ENCODE data around the gene TMEFF1. TPM values are rescaled to one million over a fixed set of nuclear protein-coding genes. Genes with fewer than 3 reads are reported as not detected.
A peak's percentile ranks its signal among the peaks of the same experiment; 100 is the strongest.

TMEFF1 gene, protein sequence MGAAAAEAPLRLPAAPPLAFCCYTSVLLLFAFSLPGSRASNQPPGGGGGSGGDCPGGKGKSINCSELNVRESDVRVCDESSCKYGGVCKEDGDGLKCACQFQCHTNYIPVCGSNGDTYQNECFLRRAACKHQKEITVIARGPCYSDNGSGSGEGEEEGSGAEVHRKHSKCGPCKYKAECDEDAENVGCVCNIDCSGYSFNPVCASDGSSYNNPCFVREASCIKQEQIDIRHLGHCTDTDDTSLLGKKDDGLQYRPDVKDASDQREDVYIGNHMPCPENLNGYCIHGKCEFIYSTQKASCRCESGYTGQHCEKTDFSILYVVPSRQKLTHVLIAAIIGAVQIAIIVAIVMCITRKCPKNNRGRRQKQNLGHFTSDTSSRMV
- 0.44 TPM in 1 of 2 replicates, not detected in the other for total RNA-seq (2012; rRNA removed)

- Histone ChIP-seq H3K36me3 (ENCODE audit: insufficient read depth, low read length) (no peaks in the 10 kb centered on the region), H3K9me3 (replicated peaks; ENCODE audit: low read length) (no peaks in the 10 kb centered on the region), H3K4me1 (ENCODE audit: control insufficient read depth, insufficient read depth, low read length) (no peaks in the 10 kb centered on the region), H3K9ac (ENCODE audit: low read depth, low read length) (peak within 1 kb of the TSS; percentile 74), H3K27me3 (ENCODE audit: control insufficient read depth, insufficient read depth, low read length) (no peaks in the 10 kb centered on the region), H3K4me2 (ENCODE audit: low read length) (peak within 1 kb of the TSS; percentile 98), H3K4me3 (ENCODE audit: low read length) (peak within 1 kb of the TSS; percentile 87)
Measured at GRCh38 chr9:100472788-100473275, at the start of gene TMEFF1. TMEFF1 (plus strand) TSS chr9:100473149; CDS start chr9:100473545, 396 bp downstream.

- H3K9ac ChIP-seq (ENCODE audit: low read depth, low read length) = peak overlapping the region; percentile 92
- peaks cover 34% of the 10 kb centered on the region for H3K4me1 ChIP-seq (ENCODE audit: control insufficient read depth, insufficient read depth, low read length)
Measured at GRCh38 chr9:100425758-100426157, 47.2 kb upstream of the TMEFF1 start.

DNA sequence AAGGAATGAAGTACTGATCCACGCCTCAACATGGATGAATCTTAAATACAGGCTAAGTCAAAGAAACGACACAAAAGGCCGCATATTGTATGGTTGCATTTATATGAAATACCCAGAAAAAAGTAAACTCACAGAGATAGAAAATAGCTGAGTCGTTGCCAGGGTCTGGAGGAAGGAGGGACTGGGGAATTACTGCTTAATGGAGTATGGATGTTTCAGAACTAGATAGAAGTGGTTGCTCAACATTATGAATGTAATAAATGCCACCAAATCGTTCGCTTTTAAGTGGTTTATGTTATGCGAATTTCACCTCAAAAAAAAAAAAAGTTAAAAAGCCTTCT lies 46.8 kb upstream of the TMEFF1 start:
- Histone ChIP-seq H3K4me3 (ENCODE audit: low read length) (peak overlapping the region; percentile 90), H3K9me3 (replicated peaks; ENCODE audit: low read length) (no peaks in the 10 kb centered on the region), H3K4me2 (ENCODE audit: low read length) (peak overlapping the region; percentile 94), H3K36me3 (ENCODE audit: insufficient read depth, low read length) (no peaks in the 10 kb centered on the region), H3K4me1 (ENCODE audit: control insufficient read depth, insufficient read depth, low read length) (peaks cover 34% of the 10 kb centered on the region), H3K9ac (ENCODE audit: low read depth, low read length) (peak overlapping the region; percentile 92), H3K27me3 (ENCODE audit: control insufficient read depth, insufficient read depth, low read length) (no peaks in the 10 kb centered on the region)

More at GRCh38 chr9:100425758-100426157, 47.2 kb upstream of the TMEFF1 start:
- H3K4me2 ChIP-seq (ENCODE audit: low read length) = peak overlapping the region; percentile 94
- no peaks in the 10 kb centered on the region for H3K9me3 ChIP-seq (replicated peaks; ENCODE audit: low read length)
- no peaks in the 10 kb centered on the region for H3K27me3 ChIP-seq (ENCODE audit: control insufficient read depth, insufficient read depth, low read length)
- H3K36me3 ChIP-seq (ENCODE audit: insufficient read depth, low read length) = no peaks in the 10 kb centered on the region
- H3K4me3 ChIP-seq (ENCODE audit: low read length) = no peak overlapping the region

GRCh38 chr9:100426530-100427365 lies 46.2 kb upstream of the TMEFF1 start, which contains the start of gene MSANTD3:
MSANTD3 (plus strand) TSS chr9:100427143; CDS start chr9:100441939, 14,796 bp downstream.
- Histone ChIP-seq H3K27me3 (ENCODE audit: control insufficient read depth, insufficient read depth, low read length) (no peaks in the 10 kb centered on the region), H3K4me2 (ENCODE audit: low read length) (peak within 1 kb of the TSS; percentile 94), H3K4me3 (ENCODE audit: low read length) (peak within 1 kb of the TSS; percentile 90), H3K4me1 (ENCODE audit: control insufficient read depth, insufficient read depth, low read length) (peaks cover 36% of the 10 kb centered on the region), H3K9ac (ENCODE audit: low read depth, low read length) (peak within 1 kb of the TSS; percentile 95), H3K9me3 (replicated peaks; ENCODE audit: low read length) (no peaks in the 10 kb centered on the region), H3K36me3 (ENCODE audit: insufficient read depth, low read length) (peaks cover 4% of the 10 kb centered on the region)

DNA sequence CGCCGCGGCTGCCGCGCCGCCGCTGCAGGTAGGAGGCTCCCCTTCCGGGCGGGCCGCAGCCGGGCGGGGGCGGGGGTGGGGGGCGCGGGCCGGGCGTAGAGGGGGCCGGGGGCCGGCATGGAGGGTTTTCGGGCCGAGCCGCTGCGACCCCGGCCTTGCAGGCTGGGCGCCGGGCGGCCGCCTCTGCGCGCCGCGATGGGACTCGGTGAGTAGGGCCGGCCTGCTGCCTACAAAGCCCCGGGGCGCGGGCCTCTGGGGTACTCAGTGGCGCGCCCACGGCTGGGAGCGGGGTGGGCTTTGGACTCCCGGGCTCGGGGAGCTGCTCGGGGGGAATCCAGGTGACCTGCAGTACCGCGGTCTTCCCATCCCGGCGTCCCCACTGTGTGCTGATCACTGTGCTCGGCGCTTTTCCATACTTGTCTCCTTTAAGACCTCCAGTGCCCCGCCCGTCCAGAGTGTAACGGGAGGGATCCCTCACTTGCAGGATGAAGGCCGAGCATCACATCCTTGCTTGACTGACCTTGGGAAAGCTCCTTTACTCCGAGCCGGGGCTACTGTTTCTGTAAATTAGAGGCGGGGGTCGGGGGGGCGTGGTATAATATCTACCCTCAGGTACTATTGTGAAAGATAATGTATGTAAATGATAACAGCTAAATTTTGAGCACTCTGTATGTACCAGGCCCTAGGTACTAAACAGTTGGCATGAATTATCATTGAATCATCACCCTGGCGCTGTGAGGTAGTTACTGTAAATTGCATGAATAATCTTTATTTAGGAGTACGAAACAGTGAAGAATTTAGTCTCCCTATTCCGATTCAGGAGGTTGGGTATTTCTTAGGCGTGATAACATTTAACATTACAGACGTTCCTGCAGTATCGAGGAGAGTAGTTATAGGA lies 45.3 kb upstream of the TMEFF1 start:
- Histone ChIP-seq H3K9me3 (replicated peaks; ENCODE audit: low read length) (no peaks in the 10 kb centered on the region), H3K4me3 (ENCODE audit: low read length) (peak overlapping the region; percentile 90), H3K27me3 (ENCODE audit: control insufficient read depth, insufficient read depth, low read length) (no peaks in the 10 kb centered on the region), H3K4me1 (ENCODE audit: control insufficient read depth, insufficient read depth, low read length) (peaks cover 41% of the 10 kb centered on the region), H3K9ac (ENCODE audit: low read depth, low read length) (peak overlapping the region; percentile 95), H3K36me3 (ENCODE audit: insufficient read depth, low read length) (peaks cover 4% of the 10 kb centered on the region), H3K4me2 (ENCODE audit: low read length) (peak overlapping the region; percentile 88)

DNA sequence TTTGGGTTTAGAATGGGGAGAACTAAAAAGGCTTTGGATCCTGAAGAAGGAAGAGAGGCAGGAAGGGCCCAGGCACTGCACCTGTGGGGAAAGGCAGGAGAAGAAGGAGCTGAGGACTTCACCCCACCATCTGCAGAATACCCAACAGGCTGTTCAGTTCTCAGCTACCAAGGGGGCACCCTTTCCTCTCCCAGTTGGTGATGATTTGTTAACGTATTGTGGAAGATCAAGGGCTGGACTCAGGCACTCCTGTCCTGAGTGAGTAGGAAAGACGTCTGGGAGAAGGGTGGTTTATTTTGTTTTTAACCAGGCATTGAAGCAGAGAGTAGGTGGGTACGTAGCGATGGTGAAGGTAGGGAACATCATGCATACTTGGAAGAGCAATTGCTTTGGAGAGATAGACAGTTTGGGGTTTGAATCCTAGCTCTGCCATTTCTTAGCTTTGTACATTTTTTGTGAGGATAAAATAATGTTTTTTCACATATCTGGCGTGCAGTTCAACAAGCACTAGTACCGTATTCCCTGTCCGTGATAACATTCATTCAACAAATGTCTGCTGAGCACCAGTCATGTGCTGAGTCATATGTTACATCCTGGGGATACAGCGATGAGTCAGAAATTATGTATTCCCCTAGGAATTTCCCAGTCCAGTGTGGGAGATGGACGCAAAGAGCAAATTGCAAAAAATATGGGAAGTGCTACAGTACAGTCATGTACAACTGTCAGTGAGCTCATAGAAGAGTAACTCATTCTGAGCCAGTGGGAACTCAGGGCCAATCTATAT lies 43.9 kb upstream of the TMEFF1 start:
- peak overlapping the region; percentile 90 for H3K4me3 ChIP-seq (ENCODE audit: low read length)
- no peaks in the 10 kb centered on the region for H3K27me3 ChIP-seq (ENCODE audit: control insufficient read depth, insufficient read depth, low read length)
- H3K36me3 ChIP-seq (ENCODE audit: insufficient read depth, low read length) = peaks cover 4% of the 10 kb centered on the region
- peak overlapping the region; percentile 88 for H3K4me2 ChIP-seq (ENCODE audit: low read length)
- peaks cover 41% of the 10 kb centered on the region for H3K4me1 ChIP-seq (ENCODE audit: control insufficient read depth, insufficient read depth, low read length)
- no peaks in the 10 kb centered on the region for H3K9me3 ChIP-seq (replicated peaks; ENCODE audit: low read length)
- peak overlapping the region; percentile 95 for H3K9ac ChIP-seq (ENCODE audit: low read depth, low read length)

- no peaks in the 10 kb centered on the region for H3K27me3 ChIP-seq (ENCODE audit: control insufficient read depth, insufficient read depth, low read length)
- no peak overlapping the region for H3K9ac ChIP-seq (ENCODE audit: low read depth, low read length)
- peak overlapping the region; percentile 57 for H3K4me2 ChIP-seq (ENCODE audit: low read length)
- H3K9me3 ChIP-seq (replicated peaks; ENCODE audit: low read length) = no peaks in the 10 kb centered on the region
- H3K4me1 ChIP-seq (ENCODE audit: control insufficient read depth, insufficient read depth, low read length) = peaks cover 41% of the 10 kb centered on the region
- peak overlapping the region; percentile 13 for H3K4me3 ChIP-seq (ENCODE audit: low read length)
- H3K36me3 ChIP-seq (ENCODE audit: insufficient read depth, low read length) = peaks cover 11% of the 10 kb centered on the region
Measured at GRCh38 chr9:100430286-100430940, 42.5 kb upstream of the TMEFF1 start.

- no peaks in the 10 kb centered on the region for H3K27me3 ChIP-seq (ENCODE audit: control insufficient read depth, insufficient read depth, low read length)
- H3K4me1 ChIP-seq (ENCODE audit: control insufficient read depth, insufficient read depth, low read length) = peaks cover 31% of the 10 kb centered on the region
- no peak overlapping the region for H3K4me3 ChIP-seq (ENCODE audit: low read length)
- H3K4me2 ChIP-seq (ENCODE audit: low read length) = no peak overlapping the region
- peaks cover 11% of the 10 kb centered on the region for H3K36me3 ChIP-seq (ENCODE audit: insufficient read depth, low read length)
- no peak overlapping the region for H3K9ac ChIP-seq (ENCODE audit: low read depth, low read length)
- no peaks in the 10 kb centered on the region for H3K9me3 ChIP-seq (replicated peaks; ENCODE audit: low read length)
Measured at GRCh38 chr9:100431886-100432285, 41.1 kb upstream of the TMEFF1 start.

GRCh38 chr9:100432736-100433135 lies 40.2 kb upstream of the TMEFF1 start:
- H3K9ac ChIP-seq (ENCODE audit: low read depth, low read length) = no peak overlapping the region
- peaks cover 11% of the 10 kb centered on the region for H3K36me3 ChIP-seq (ENCODE audit: insufficient read depth, low read length)
- peaks cover 31% of the 10 kb centered on the region for H3K4me1 ChIP-seq (ENCODE audit: control insufficient read depth, insufficient read depth, low read length)
- no peaks in the 10 kb centered on the region for H3K27me3 ChIP-seq (ENCODE audit: control insufficient read depth, insufficient read depth, low read length)
- no peak overlapping the region for H3K4me3 ChIP-seq (ENCODE audit: low read length)
- H3K4me2 ChIP-seq (ENCODE audit: low read length) = no peak overlapping the region
- H3K9me3 ChIP-seq (replicated peaks; ENCODE audit: low read length) = no peaks in the 10 kb centered on the region

DNA sequence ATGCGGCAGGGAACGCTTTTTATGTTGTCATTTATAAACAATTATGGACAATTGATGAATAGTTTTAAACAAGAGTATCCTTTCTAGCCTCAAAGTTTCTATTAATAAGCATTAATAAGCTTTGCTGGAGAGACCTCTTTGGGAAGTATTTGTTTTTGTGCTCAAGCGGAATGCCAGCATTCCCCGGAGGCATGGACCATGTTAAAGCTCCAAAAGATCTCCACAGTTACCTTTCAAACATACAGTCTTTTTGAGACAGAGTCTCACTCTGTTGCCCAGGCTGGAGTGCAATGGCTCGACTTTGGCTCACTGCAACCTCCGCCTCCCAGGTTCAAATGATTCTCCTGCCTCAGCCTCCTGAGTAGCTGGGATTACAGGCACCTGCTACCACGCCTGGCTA lies 36.4 kb upstream of the TMEFF1 start:
- Histone ChIP-seq H3K4me3 (ENCODE audit: low read length) (no peak overlapping the region), H3K9ac (ENCODE audit: low read depth, low read length) (no peak overlapping the region), H3K9me3 (replicated peaks; ENCODE audit: low read length) (no peaks in the 10 kb centered on the region), H3K4me1 (ENCODE audit: control insufficient read depth, insufficient read depth, low read length) (peaks cover 12% of the 10 kb centered on the region), H3K27me3 (ENCODE audit: control insufficient read depth, insufficient read depth, low read length) (no peaks in the 10 kb centered on the region), H3K4me2 (ENCODE audit: low read length) (no peak overlapping the region), H3K36me3 (ENCODE audit: insufficient read depth, low read length) (peaks cover 8% of the 10 kb centered on the region)

Measured in skeletal muscle satellite cell (primary cell).